NCI-H2171 treated with DMSO at 0.1 percent for 48 hours (cell line): Measurements from ENCODE around the gene CPNE4.

Experiments
- DNase-seq: peaks from one replicate; lab custom pipeline; 2025; lab: John Stamatoyannopoulos, UW

CPNE4 gene

DNA sequence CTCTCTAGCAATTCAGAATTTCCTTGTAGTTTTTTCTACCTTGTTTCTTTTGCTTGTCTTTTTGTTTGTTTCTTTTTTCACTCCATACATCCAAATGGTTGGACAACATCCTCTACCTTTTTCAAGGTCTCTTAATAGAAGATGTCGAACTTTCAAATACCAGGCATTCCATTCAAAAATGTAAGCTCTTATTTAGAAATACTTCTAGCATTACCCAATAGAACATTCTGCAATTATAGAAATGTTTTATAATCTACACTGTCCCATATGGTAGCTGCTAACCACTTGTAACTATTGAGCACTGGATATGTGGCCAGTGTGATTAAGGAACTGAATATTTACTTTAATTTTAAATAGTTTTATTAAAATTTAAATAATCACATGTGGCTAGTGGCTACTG lies 335.8 kb downstream of the CPNE4 start:
- DNase-seq = no peak

DNA sequence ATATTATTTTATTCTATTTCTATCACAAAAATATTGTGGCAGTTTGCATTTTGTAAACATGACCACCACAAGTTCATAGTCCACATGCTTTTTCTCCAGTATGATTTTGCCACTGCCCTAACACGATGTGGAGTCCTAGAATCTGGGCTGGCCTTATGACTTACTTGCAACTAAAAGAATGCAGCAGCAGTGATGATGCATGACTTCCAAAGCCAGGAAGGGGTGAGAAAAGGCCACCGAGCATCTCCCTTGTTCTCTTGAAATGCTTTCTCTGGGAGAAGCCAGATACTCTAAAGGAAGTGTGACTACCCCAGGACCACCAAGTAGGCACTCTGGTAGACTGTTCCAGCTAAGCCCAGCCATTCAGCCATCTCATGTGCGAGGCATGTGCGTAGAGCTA lies 340.4 kb downstream of the CPNE4 start:
- no peak for DNase-seq

GRCh38 chr3:131692356-131692755 lies 342.5 kb downstream of the CPNE4 start:
- no peak for DNase-seq

GRCh38 chr3:131690800-131691199 lies 344.0 kb downstream of the CPNE4 start:
- DNase-seq = no peak

GRCh38 chr3:131688370-131688769 lies 346.4 kb downstream of the CPNE4 start:
- no peak for DNase-seq

- DNase-seq = no peak
Observed at GRCh38 chr3:131669600-131669999, 365.2 kb downstream of the CPNE4 start.

GRCh38 chr3:131658771-131659170 lies 376.0 kb downstream of the CPNE4 start:
- DNase-seq = no peak

GRCh38 chr3:131658115-131658514 lies 376.7 kb downstream of the CPNE4 start:
- DNase-seq = no peak

DNA sequence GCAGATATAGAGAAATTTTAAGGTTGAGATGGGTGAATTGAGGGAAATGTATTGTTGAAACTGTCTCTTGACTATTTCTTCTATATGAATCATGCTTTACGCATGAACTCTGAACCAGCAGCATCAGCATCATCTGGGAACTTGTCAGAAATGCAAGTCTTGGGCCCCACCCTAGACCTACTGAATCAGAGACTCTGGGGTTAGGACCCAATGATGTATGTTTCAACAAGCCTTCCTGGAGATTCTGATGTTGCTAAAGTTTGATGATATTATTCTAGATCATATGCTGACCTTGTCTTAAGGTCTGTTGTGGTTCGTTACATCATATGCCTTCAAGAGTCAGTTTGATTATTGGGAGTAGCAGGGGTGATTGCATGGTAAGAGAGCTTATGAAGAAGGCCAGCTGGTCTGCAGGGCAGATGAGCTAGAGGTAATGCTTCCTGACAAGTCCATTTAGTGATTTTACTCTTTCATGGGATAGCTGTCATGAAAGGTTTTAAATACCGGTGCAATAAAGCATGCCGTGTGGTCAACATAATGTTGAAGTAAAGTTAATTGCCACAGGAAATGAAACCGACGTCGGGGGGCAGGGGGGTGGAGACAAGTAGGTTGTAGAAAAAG lies 379.6 kb downstream of the CPNE4 start:
- no peak for DNase-seq

DNA sequence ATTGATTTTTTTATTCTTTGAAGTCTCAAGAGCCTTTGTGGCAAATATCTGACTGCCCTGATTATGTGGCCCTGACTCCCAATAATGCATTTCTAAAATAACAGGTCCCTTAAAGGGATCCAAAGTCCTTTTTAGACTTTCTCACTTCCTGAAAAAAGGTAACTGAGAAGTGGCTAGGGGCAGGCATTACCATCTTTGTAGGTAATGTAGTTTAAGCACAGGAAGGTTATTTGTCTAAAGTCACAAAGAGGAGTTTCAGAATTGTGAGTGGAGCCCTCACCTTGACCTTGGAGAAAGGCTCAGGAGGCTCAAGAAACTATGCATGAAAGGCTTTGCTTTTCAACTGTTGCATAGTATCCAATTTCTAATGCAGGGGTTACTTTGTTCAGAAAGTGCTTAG lies 389.2 kb downstream of the CPNE4 start:
- no peak for DNase-seq

DNA sequence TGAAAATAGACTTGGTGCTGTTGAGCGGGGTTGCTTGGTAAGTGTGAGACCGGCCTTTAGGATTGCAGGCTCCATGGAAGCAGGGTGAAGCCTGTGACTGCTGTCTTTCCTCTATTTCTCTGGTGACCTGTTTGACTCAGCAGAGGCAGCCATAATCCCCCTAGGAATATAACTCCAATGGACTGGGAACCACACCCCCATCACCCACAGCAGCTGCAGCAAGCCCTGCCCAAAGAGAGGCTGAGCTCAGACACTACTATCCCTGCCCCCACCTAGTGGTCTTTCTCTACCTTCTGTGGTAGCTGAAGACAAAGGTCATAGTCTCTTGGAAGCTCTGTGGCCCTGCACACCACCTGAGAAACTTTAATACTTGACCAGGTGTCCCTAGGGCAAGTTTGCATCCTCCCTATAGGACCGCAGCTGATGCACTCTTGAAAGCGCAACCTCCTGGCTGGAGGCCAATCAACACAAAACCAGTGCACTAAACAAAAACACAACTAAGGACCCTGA lies 398.5 kb downstream of the CPNE4 start:
- no peak for DNase-seq

- no peak for DNase-seq
Observed at GRCh38 chr3:131630807-131631206, 404.0 kb downstream of the CPNE4 start.

DNA sequence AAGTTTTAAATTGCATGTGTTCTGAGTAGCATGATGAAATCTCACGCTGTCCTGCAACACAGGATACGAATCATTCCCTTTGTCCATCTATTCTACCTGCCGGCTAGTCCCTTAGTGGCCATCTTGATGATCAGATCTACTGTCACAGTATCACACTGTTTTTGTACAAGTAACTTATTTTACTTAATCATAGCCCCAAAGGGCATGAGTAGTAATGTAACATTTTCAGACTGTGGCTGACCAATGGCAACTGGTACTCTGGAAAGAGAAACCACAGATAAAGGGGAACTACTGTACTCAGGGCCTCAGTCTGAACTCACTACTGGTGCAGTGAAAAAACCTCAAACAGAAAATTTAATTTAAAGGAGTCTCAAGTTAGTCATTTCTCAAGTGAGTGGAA lies 404.7 kb downstream of the CPNE4 start:
- no peak for DNase-seq

DNA sequence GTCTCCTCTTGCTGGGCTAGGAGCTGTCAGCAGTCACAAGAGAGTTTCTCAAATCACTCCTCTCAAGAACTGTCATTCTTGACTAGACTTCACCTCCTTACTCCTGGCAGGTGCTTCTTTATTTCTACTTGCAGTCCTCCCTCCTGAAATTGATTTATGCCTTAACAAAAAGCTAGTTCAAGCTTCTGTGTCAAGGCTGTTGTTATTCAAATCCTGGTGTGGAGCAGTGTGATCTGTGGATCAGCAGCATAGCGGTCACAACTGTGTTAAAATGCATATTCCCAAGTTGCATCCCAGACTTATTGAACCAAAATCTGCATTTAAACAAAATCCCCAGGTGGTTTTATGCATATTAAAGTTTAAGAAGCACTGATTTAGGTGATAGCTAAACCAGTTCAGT lies 411.4 kb downstream of the CPNE4 start:
- DNase-seq = no peak

- DNase-seq = no peak
Observed at GRCh38 chr3:131622726-131623125, 412.1 kb downstream of the CPNE4 start.

DNA sequence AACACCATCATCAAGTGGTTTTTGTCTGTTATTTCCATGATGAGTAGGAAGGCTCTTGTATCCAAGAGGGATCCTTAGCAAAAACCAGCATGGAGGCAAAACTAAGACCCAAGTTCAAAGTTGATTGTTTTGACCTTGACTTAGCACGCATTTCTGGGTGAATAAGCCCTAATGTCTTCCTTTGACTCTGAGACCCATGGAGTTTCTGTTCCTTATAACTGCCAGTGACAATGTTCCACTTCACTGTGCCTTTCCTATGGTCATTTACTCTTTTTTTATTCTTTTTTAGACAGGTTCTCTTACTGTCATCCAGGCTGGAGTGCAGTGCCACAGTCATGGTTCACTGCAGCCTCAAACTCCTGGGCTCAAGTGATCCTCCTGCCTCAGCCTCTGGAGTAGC lies 413.8 kb downstream of the CPNE4 start:
- DNase-seq = no peak

DNA sequence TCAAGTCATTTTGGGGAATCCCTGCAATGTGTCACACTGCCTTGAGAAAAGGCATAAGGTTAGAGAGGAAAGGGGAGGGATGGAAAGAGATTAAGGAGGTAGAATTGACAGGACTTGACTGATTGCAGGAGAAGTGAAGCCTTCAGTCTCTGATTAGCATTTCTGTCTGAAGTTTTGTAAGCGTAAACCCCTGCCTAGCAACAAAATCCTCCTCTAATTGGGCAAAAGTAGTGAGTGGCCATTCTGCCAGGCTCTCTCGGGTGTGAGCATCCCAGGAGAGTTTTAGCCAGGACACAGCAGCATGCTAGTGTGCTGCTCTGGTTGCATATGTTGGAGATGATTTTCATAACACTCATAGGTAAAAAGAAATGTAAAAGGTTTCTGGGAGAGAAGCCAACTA lies 415.0 kb downstream of the CPNE4 start:
- DNase-seq = no peak

DNA sequence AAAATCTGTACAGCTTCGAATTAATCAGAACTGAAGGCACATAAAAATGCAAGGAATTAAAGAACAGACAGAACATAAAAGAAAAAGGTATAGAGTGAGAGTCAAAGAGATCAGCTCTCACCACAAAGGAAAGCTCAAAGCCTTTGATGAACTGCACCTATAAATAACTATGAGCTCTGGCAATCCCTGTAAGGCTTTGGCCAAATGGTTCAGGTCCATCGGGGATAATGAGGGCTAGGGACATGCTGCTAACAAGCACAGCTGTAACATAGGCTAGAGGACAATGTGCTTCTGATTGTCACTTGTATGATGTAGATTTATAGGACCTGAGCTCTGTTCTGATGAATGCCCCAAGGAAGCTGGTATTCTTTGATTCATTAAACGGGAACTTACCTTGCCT lies 418.1 kb downstream of the CPNE4 start:
- no peak for DNase-seq

- no peak for DNase-seq
Observed at GRCh38 chr3:131612745-131613144, 422.1 kb downstream of the CPNE4 start.

GRCh38 chr3:131610174-131610573 lies 424.6 kb downstream of the CPNE4 start:
- DNase-seq = no peak

DNA sequence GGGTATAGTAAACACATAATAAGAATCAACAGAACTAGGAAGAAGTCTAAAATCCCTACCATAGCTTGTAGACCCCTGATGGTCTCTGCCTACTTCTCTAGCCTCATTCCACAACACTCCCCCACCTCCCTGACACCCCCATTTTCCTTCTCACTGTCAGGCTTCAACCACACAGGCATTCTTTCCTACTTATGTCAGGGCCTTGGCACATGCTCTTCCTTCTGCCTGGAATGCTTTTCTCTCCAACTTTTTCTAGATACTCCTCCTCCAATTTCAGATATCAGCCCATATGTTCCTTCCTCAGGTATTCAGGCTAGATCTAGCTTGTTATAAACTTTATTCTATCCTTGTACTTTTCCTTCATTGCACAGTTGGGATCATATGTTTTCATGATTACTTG lies 426.1 kb downstream of the CPNE4 start:
- no peak for DNase-seq

DNA sequence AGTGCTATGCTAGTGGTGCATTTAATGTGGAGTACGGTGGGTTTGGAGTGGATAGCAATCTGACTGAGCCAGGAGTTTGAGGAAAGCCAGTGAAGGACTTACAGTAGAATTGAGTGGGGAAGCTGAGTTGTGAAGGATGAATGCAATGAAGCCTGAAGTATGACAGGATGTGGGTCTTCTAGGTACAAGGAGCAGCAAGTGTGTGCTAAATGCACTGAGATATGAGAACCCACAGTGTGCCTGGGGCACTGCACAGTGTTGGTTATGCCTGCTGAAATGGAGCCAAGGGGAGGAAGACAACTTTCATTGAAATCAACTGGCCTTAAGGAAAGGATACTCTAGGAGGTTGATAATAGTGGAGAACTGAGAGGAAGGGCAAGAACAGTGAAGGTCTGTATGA lies 426.5 kb downstream of the CPNE4 start:
- no peak for DNase-seq

DNA sequence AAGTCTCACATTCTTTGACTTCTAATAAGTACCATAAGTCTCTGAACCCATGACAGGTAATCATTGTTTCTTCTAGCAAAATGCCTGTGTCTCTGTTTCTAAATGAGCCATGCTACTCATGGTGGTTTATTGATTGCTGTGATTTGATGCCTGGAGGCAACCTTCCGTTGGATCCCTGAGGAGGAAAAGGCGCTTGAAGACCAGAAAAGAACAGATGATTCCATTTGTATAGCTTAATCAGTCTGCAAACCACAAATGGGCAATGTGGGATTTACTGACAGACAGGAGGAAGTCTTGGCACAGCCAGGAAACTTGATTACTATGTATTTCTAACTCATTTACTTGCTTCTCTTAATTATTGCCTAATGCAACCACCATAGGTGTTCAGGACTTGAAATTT lies 428.9 kb downstream of the CPNE4 start:
- DNase-seq = no peak

GRCh38 chr3:131602011-131602779 lies 432.6 kb downstream of the CPNE4 start:
- DNase-seq = no peak
